ENCODE measurements around the gene RPL10.
A peak's percentile ranks its signal among the peaks of the same experiment; 100 is the strongest.

RPL10 gene

GRCh38 chrX:154428176-154429171 is 30.3 kb downstream of the RPL10 start, which contains the start of gene ATP6AP1:
TSS of gene ATP6AP1 (plus strand) at chrX:154428677. CDS start at chrX:154428693, 16 bp downstream.
- peak; percentile 51 to 73 for DNase-seq (ENCODE audit: extremely low read depth in 1 of 2, low read depth in 1 of 2)

GRCh38 chrX:154429711-154430110 is 31.5 kb downstream of the RPL10 start:
- no peak for DNase-seq (ENCODE audit: extremely low read depth in 1 of 2, low read depth in 1 of 2)

- DNase-seq (ENCODE audit: extremely low read depth in 1 of 2, low read depth in 1 of 2), result no peak
These were observed 32.3 kb downstream of the RPL10 start for GRCh38 chrX:154430479-154430878.

DNA sequence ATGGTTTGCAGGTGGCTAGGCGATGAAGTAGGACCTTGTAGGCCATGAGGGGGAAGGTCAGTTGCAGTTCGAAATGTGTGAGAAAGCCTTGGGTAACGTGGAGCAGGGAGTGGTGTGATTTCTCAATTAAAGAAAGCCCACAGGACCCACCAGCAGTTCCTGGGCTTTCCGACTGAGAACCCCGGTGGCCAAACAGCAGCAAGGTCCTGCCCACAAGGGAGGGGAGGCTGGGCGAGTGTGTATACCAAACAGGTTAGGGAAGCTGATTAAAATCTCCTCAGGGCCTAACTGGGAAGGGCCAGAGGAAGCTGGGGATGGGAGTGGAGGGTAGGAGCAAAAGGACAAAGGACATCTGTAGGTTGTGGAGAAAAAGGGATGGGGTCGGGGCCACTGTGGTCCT is 32.7 kb downstream of the RPL10 start:
- DNase-seq (ENCODE audit: extremely low read depth in 1 of 2, low read depth in 1 of 2), result no peak

GRCh38 chrX:154431341-154431740 is 33.2 kb downstream of the RPL10 start:
- DNase-seq (ENCODE audit: extremely low read depth in 1 of 2, low read depth in 1 of 2), result no peak

DNA sequence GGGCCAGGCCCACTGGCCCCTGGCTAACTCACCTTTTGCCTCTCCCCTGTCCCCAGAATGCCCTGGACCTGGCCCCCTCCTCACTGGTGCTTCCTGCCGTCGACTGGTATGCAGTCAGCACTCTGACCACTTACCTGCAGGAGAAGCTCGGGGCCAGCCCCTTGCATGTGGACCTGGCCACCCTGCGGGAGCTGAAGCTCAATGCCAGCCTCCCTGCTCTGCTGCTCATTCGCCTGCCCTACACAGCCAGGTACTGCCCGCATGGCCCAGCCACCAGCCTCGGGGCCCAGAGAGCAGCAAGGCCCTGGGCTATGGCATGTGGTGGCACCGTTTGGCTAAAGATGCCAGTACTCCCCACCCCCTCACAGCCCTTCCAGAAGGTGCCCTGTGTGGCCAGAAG is 34.0 kb downstream of the RPL10 start:
- no peak for DNase-seq (ENCODE audit: extremely low read depth in 1 of 2, low read depth in 1 of 2)

- DNase-seq (ENCODE audit: extremely low read depth in 1 of 2, low read depth in 1 of 2), result no peak
These were observed 35.4 kb downstream of the RPL10 start for GRCh38 chrX:154433605-154434004.

- no peak for DNase-seq (ENCODE audit: extremely low read depth in 1 of 2, low read depth in 1 of 2)
These were observed 36.4 kb downstream of the RPL10 start for GRCh38 chrX:154434394-154435168.

GRCh38 chrX:154435171-154435733 is 37.1 kb downstream of the RPL10 start:
- DNase-seq (ENCODE audit: extremely low read depth in 1 of 2, low read depth in 1 of 2), result no peak

GRCh38 chrX:154436374-154436982 is 38.3 kb downstream of the RPL10 start:
- no peak for DNase-seq (ENCODE audit: extremely low read depth in 1 of 2, low read depth in 1 of 2)

- peak in 1 of 2 donors; percentile 47 for DNase-seq (ENCODE audit: extremely low read depth in 1 of 2, low read depth in 1 of 2)
These were observed 39.0 kb downstream of the RPL10 start, which contains the start of gene GDI1 for GRCh38 chrX:154436983-154437752. TSS of gene GDI1 (plus strand) at chrX:154437154. CDS start at chrX:154437255, 101 bp downstream.

GRCh38 chrX:154437971-154438893 is 40.1 kb downstream of the RPL10 start:
- DNase-seq (ENCODE audit: extremely low read depth in 1 of 2, low read depth in 1 of 2), result no peak

DNA sequence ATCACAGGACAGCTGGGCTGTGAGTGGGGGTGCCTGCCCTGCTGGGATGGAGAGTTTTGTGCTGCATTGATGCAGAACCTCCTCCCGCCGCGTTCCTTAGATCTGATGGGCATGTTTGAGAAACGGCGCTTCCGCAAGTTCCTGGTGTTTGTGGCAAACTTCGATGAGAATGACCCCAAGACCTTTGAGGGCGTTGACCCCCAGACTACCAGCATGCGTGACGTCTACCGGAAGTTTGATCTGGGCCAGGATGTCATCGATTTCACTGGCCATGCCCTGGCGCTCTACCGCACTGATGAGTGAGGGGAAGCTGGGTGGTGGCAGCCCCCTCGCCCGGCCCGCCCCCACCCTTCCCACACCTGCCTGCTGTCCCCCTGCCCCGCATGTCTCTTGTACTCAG is 41.7 kb downstream of the RPL10 start:
- DNase-seq (ENCODE audit: extremely low read depth in 1 of 2, low read depth in 1 of 2), result no peak

DNA sequence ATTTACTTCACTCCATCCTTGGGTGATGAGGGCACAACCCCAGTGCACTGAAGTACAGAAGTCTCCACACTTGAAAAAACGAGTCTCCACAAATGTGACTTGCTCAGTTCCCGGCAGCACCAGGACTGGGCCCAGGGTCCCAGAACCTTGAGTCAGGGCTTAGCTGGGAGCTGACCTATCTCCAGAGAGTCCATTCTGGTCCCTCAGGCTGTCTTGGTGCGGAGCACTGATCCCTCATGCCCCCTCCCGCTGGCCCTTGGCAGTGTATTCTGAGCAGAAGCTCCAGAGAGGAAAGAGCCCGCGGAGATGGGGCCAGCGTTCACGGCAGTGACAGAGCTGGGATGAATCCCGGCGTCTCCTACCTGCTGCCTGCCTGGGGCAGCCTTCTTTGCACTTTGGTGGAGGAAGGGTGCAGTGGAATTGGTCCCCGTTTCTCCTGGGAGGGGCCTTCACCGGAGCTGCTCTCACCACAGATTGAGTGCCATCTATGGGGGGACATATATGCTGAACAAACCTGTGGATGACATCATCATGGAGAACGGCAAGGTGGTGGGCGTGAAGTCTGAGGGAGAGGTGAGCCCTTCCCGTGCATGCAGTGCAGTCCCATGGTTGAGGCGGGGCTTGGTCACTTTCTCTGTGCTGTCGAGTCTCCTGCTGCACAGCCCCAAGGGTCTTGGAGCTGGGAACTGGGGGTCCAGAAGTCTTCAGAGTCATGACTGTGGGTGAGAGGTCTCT is 42.6 kb downstream of the RPL10 start:
- DNase-seq (ENCODE audit: extremely low read depth in 1 of 2, low read depth in 1 of 2), result no peak

DNA sequence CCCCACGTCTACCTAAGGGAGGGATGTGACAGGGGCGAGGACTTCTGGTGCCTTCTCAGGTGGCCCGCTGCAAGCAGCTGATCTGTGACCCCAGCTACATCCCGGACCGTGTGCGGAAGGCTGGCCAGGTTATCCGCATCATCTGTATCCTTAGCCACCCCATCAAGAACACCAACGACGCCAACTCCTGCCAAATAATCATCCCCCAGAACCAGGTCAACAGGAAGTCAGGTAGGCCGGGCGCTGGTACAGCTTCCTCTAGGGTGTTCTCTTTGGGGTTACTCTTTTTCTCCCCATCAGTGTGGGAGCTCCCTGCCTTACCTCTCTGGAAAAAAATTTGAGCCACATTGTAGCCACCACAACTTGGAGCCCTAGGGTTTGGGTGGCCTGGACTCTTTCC is 43.4 kb downstream of the RPL10 start:
- DNase-seq (ENCODE audit: extremely low read depth in 1 of 2, low read depth in 1 of 2), result no peak

DNA sequence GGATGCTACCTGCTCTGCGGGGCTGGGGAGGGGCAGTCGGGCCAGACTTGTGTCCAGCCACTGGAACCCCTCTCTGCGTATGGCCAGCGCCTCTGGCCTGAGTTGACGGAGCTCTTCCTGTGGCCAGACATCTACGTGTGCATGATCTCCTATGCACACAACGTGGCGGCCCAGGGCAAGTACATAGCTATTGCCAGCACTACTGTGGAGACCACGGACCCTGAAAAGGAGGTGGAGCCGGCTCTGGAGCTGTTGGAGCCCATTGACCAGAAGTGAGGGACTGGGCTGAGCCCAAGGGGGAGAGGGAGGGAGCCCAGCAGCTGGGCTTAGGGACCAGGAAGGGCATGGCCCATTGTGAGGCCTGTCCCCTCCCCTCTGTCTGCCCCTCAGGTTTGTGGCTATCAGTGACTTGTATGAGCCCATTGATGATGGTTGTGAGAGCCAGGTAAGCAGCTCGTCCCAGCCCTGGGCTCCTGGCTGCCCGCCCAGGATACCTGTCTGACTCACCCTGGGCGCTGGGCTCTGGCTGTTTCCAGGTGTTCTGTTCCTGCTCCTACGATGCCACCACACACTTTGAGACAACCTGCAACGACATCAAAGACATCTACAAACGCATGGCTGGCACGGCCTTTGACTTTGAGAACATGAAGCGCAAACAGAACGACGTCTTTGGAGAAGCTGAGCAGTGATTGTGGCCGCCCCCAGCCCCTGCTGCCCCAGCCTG is 44.0 kb downstream of the RPL10 start:
- no peak for DNase-seq (ENCODE audit: extremely low read depth in 1 of 2, low read depth in 1 of 2)

DNA sequence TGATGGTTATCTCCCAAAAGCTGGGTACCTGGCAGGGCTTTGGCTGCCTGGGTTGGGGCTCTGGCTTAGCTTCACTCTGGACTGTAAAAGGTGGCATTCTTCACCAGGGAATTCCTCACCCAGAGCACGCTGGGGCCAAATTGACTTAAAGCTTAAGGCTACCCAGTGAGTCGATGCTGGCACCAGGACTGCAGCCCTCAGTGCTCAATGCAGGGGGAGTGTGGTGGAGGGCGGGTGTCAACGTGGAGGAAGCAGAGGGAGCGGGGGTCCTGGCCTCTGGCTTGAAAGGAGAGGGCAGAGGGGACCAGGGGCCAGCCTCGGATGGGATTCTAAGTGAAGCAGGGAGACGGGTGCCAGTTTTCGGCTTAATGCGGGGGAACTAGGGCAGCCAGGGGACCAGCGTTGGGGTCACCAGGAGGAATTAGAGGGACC is 45.3 kb downstream of the RPL10 start:
- DNase-seq (ENCODE audit: extremely low read depth in 1 of 2, low read depth in 1 of 2), result no peak
